K562 treated with DMSO at 1 percent for 12 hours (cell line): ENCODE results near the gene CAPN5. TPM values are rescaled to one million over a fixed set of nuclear protein-coding genes. Genes with fewer than 3 reads are reported as not detected.

Source experiments
- total RNA-seq: library from RNA; unstranded; fragments of 300-600 nt; gene quantifications from 2 replicates; pipeline ENCODE4 v1.2.3, GENCODE V29; 2022; ENCODE audit not compliant: insufficient read depth

CAPN5 gene
- total RNA-seq = 0.40 and 1.3 TPM in 2 replicates

GRCh38 chr11:77066229-77067042 lies at the start of gene CAPN5:
CAPN5 (plus strand) TSS chr11:77066971; CDS start chr11:77084887, 17,916 bp downstream.

GRCh38 chr11:77102246-77103210 lies 35.8 kb downstream of the CAPN5 start, which contains the start of gene OMP:
OMP (plus strand) TSS chr11:77102840; CDS start chr11:77102840, 0 bp downstream.

GRCh38 chr11:77127920-77128691 lies 61.3 kb downstream of the CAPN5 start, which contains the start of gene MYO7A:
MYO7A (plus strand) TSS chr11:77128246; CDS start chr11:77130635, 2,389 bp downstream.

Other genes with a start within 250 kb of the CAPN5 start
- gene ACER3, start 206.1 kb upstream of the CAPN5 start, total RNA-seq = 3.4 and 10.0 TPM in 2 replicates
- 0.41 TPM in 1 of 2 replicates, not detected in the other for gene B3GNT6, start 32.6 kb upstream of the CAPN5 start, total RNA-seq
- not detected in 2 replicates for gene OMP, start 35.9 kb downstream of the CAPN5 start, total RNA-seq
- gene MYO7A, start 61.3 kb downstream of the CAPN5 start, total RNA-seq = 0.17 and 0.38 TPM in 2 replicates
- gene GDPD4, start 234.7 kb downstream of the CAPN5 start, total RNA-seq = not detected in 2 replicates